Sigmoid colon (tissue), 4 donors: ENCODE results near the gene GLI3.

Source experiments
- POLR2A ChIP-seq, 2 donors: fragments of 450-650 bp; IDR thresholded peaks; one replicate each; pipeline ENCODE4 v1.6.1; 2016; ENCODE audit warnings: antibody characterized with exemption in 2 of 2, mild to moderate bottlenecking in 2 of 2, moderate library complexity in 2 of 2
- POLR2AphosphoS5 ChIP-seq, 4 donors: sonication (generic); formaldehyde crosslinking; IDR thresholded peaks; one replicate each; pipeline ENCODE4 v1.6.1; 2017; ENCODE audit warnings: antibody characterized with exemption in 4 of 4
- TF ChIP-seq, protein P1 (sequence below), 4 experiments: fragments of 450-650 bp in 3 of 4; fragments of 200-600 bp in 1 of 4; IDR thresholded peaks; one replicate each; pipeline ENCODE4 v1.5.1; 2016 to 2019; ENCODE audit warnings: antibody characterized with exemption in 4 of 4, mild to moderate bottlenecking in 3 of 4, moderate library complexity in 2 of 4

DNA sequence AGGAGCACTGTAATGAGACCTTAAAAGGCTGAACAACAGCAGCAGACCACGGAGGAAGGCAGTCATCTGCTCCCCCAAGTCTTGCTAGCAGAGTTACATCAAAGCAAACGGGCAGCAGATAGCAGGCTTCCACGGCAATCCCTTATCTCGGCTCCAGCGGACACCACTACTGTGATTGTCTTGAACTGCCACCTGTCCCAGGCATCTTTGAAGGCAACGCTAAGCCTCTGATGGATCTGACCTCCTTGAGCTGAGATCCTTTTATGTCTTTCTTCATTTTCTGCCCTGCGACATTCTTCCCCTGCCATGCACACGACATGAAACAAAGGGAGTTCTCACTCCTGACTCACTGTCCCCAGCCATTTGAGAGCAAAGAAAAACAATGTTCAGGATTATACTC lies 111.7 kb downstream of the GLI3 start:
- TF ChIP-seq, protein P1, sequence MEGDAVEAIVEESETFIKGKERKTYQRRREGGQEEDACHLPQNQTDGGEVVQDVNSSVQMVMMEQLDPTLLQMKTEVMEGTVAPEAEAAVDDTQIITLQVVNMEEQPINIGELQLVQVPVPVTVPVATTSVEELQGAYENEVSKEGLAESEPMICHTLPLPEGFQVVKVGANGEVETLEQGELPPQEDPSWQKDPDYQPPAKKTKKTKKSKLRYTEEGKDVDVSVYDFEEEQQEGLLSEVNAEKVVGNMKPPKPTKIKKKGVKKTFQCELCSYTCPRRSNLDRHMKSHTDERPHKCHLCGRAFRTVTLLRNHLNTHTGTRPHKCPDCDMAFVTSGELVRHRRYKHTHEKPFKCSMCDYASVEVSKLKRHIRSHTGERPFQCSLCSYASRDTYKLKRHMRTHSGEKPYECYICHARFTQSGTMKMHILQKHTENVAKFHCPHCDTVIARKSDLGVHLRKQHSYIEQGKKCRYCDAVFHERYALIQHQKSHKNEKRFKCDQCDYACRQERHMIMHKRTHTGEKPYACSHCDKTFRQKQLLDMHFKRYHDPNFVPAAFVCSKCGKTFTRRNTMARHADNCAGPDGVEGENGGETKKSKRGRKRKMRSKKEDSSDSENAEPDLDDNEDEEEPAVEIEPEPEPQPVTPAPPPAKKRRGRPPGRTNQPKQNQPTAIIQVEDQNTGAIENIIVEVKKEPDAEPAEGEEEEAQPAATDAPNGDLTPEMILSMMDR (IDR thresholded peaks at IDR 0.05), result no peak
- TF ChIP-seq POLR2AphosphoS5 (IDR thresholded peaks at IDR 0.05), result no peak
- TF ChIP-seq POLR2A (IDR thresholded peaks at IDR 0.05), result no peak
